GM12875 (cell line): ENCODE measurements around the gene PTEN.

Experiments used
- H3K4me3 ChIP-seq: one replicate; pipeline ENCODE4 v1.5.1; 2011; ENCODE audit warnings: low read depth, low read length, control low read depth
- TF ChIP-seq, protein P1 (sequence below): IDR thresholded peaks from 2 replicates; pipeline ENCODE4 v1.5.1; 2011; ENCODE audit warnings: low read depth, mild to moderate bottlenecking, control low read depth, inconsistent platforms, low read length, moderate library complexity, borderline replicate concordance; ENCODE audit not compliant: insufficient read depth

The PTEN gene

DNA sequence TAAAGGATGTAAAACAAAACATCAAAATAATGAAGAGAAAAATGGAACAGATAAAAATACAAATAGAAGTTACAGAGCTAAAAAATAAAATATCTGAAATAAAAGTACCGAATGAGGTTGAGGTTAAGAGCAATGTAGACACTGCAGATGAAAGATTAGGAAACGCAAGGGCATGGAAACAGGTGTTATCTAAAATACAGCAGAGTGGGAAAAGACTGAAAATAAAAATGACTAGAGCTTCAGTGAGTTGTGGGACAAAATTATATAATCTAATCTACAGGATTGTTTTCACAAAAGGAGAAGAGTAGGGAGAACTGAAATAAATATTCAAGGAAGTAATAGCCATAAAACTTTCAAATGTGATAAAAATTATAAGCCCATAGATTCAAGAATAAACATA is 123.8 kb downstream of the PTEN start:
- TF ChIP-seq, protein P1, sequence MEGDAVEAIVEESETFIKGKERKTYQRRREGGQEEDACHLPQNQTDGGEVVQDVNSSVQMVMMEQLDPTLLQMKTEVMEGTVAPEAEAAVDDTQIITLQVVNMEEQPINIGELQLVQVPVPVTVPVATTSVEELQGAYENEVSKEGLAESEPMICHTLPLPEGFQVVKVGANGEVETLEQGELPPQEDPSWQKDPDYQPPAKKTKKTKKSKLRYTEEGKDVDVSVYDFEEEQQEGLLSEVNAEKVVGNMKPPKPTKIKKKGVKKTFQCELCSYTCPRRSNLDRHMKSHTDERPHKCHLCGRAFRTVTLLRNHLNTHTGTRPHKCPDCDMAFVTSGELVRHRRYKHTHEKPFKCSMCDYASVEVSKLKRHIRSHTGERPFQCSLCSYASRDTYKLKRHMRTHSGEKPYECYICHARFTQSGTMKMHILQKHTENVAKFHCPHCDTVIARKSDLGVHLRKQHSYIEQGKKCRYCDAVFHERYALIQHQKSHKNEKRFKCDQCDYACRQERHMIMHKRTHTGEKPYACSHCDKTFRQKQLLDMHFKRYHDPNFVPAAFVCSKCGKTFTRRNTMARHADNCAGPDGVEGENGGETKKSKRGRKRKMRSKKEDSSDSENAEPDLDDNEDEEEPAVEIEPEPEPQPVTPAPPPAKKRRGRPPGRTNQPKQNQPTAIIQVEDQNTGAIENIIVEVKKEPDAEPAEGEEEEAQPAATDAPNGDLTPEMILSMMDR = no peak
- no peak overlapping the region for H3K4me3 ChIP-seq

DNA sequence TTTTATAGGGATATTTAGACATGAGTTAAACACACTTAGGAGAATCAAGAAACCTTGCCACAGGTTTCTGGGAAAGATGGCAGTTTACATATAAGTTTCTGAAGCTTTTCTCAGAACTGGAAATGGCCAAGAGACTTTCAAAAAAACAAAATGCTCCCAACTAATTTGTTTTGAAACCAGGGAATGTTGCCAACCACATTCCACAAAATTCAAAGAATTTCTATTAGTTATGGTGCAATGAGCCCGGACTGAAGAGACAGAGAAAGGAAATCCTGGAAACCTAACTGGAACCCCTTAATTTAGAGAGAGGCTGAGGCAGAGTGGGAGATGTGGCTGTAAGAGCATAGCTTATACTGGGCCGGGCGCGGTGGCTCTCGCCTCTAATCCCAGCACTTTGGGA is 128.5 kb downstream of the PTEN start:
- no peak overlapping the region for H3K4me3 ChIP-seq
- TF ChIP-seq, protein P1 = no peak

DNA sequence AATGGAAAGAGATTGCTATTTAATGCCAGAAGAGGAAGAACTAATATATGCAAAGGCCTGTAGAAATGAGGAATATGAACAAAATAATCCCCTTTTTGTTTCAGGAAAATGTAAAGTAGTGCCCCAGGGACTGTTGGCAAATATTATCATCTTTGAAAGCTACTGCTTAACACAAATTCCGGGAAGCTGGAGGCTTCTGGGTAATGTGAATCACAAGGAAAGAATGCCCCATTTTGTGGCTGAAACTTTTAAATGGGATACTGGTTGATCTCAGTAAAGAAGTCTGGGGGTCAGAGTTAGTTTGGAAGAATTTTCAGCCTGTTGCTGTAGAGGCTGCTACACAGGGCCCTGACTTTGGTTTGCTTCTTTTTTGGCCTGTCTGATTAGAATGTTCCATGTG is 141.0 kb downstream of the PTEN start:
- H3K4me3 ChIP-seq = no peak overlapping the region
- TF ChIP-seq, protein P1 = no peak

DNA sequence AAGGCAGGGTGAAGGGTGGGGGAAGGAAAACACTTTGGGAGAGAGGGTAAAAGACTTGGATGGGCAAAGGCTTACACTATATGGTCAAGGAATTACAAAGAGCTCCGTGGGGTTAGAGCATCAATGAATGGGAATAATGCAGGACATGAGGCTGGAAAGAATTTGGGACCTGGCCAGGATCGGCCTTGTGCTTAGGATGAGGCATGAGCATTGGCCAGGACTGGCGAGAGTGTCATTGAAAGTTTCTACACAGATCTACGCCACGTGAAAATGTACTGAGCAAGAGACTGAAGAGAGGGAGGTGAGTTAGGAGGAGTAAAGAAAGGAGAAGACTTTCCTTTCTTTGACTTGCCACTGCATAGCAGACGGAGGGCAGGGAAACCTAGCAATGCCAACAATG is 142.8 kb downstream of the PTEN start:
- no peak overlapping the region for H3K4me3 ChIP-seq

DNA sequence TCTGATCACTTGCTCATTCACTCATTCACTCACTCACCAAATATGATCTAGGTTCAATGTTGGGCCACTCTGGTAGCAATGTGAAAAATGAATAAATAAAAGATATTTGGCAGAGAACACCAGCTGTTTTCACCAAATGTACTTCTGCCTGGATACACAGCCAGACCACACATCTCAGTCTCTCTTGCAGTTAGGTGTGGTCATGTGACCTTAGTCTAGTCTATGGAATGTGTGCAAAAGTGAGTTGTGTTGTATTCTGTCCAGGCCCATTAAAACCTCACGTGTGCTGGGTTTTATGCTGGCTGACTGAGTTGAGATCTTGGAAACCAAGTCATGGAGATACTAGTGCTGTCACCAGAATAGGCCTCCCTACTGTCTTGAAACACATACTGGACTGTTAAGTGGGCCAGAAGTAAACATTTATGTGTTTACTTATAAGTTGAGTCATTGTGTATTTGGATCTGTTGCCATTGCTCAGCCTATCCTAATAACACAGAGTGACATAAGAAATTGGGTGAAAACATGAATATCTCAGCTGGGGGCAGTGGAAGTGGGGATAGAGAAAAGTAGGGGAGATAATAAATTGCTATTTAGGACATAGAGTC is 145.5 kb downstream of the PTEN start:
- H3K4me3 ChIP-seq = no peak overlapping the region
- TF ChIP-seq, protein P1 = no peak

More for the DNA sequence above, 142.8 kb downstream of the PTEN start:
- TF ChIP-seq, protein P1 = no peak

DNA sequence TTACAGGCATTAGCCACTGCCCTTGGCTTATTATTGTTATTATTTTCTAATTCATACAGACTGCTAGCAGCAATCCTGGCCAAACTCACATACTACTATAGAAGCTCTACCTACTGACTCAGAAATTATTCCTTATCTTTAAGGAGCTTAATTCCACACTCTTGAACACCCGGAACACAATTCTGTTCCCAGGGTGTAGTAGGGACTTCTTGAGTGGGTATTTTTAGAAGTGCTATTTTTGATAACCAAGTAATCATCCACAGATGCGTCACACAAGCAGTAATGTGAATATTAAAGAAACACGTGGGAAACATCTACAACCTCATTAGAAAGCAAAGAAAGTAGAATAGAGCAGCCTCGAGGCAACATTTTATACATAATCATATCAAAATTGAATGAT is 149.2 kb downstream of the PTEN start:
- TF ChIP-seq, protein P1 = no peak

DNA sequence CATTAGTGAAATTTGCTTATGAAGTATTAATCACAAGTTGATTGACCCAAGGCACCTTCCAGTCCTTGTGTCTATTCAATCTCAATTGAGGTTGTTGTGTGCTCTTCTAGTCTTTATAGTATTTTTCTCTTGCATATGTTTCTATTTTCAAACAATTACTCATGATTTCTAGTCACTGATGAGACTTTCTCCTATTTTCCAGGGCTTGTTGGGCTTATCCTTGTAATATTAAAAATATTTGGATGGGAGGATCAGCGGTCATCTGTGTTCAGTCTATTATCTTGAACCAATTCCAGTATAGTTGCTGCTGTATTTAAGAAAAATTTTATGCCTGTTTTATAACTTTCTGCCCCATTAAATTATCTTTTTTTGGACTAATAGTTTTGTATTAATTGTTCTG is 154.4 kb downstream of the PTEN start:
- TF ChIP-seq, protein P1 = no peak
- no peak overlapping the region for H3K4me3 ChIP-seq

More for the DNA sequence above, 149.2 kb downstream of the PTEN start:
- no peak overlapping the region for H3K4me3 ChIP-seq
